ENCODE results near the gene FDCSP. TPM values are rescaled to one million over a fixed set of nuclear protein-coding genes. Genes with fewer than 3 reads are reported as not detected.

FDCSP gene
- total RNA-seq, 4 donors from 2014 or later: not detected

- Histone ChIP-seq H3K27me3 (no peaks in the 10 kb centered on the region), H3K4me3 (no peak overlapping the region), H3K9me3 (no peaks in the 10 kb centered on the region), H3K4me1 (no peaks in the 10 kb centered on the region), H3K27ac (replicated peaks in 1 of 4) (no peak overlapping the region), H3K36me3 (no peaks in the 10 kb centered on the region)
- WGBS: 95% methylated on average over 1 of the region's 1 CpG
- TF ChIP-seq EP300 (IDR thresholded peaks at IDR 0.05): no peak
- TF ChIP-seq POLR2AphosphoS5 (IDR thresholded peaks at IDR 0.05): no peak
- TF ChIP-seq CTCF (IDR thresholded peaks at IDR 0.05): no peak
- TF ChIP-seq POLR2A (IDR thresholded peaks at IDR 0.05; ENCODE audit: low read depth): no peak
- DNase-seq (ENCODE audit: extremely low spot score): no peak
- intact Hi-C loops (cut with DNase I): no loop called here
Measured at GRCh38 chr4:70190579-70190978, 35.3 kb upstream of the FDCSP start.

- H3K27ac ChIP-seq (replicated peaks in 1 of 4): no peak overlapping the region
- intact Hi-C loops (cut with DNase I): no loop called here
- no peak for DNase-seq (ENCODE audit: extremely low spot score)
- TF ChIP-seq CTCF (IDR thresholded peaks at IDR 0.05): no peak
- TF ChIP-seq POLR2A (IDR thresholded peaks at IDR 0.05; ENCODE audit: low read depth): no peak
- TF ChIP-seq POLR2AphosphoS5 (IDR thresholded peaks at IDR 0.05): no peak
- TF ChIP-seq EP300 (IDR thresholded peaks at IDR 0.05): no peak
- H3K27me3 ChIP-seq: no peaks in the 10 kb centered on the region
- H3K4me3 ChIP-seq: no peak overlapping the region
- H3K4me1 ChIP-seq: no peaks in the 10 kb centered on the region
- WGBS: 47% methylated on average over 1 of the region's 1 CpG
- no peaks in the 10 kb centered on the region for H3K36me3 ChIP-seq
- no peaks in the 10 kb centered on the region for H3K9me3 ChIP-seq
Measured at GRCh38 chr4:70191647-70192046, 34.3 kb upstream of the FDCSP start.

DNA sequence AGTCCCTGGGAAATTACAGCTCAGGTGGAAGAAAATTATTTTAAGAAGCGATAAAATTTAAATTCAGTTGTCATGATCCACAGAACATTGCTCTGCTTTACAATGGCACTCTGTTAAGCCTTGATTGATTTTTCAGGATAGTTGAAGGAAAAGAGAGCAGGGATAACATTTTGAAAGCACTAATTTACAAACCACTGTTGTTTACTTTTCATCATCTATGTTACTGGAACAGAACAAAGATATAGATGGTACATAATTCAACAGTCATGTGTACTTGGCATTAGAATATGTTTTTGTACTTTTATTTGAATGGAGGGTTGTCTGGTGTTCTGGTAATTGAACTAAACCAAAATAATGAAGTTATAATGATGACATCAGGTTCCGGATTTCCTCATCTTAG is 33.0 kb upstream of the FDCSP start:
- no peaks in the 10 kb centered on the region for H3K36me3 ChIP-seq
- no peaks in the 10 kb centered on the region for H3K9me3 ChIP-seq
- TF ChIP-seq EP300 (IDR thresholded peaks at IDR 0.05) (no peak), POLR2AphosphoS5 (IDR thresholded peaks at IDR 0.05) (no peak), CTCF (IDR thresholded peaks at IDR 0.05) (no peak), POLR2A (IDR thresholded peaks at IDR 0.05; ENCODE audit: low read depth) (no peak)
- H3K4me3 ChIP-seq: no peak overlapping the region
- 82% methylated on average over 2 of the region's 2 CpGs for WGBS
- no peak overlapping the region for H3K27ac ChIP-seq (replicated peaks in 1 of 4)
- no peaks in the 10 kb centered on the region for H3K27me3 ChIP-seq
- intact Hi-C loops (cut with DNase I): no loop called here
- H3K4me1 ChIP-seq: no peaks in the 10 kb centered on the region
- no peak for DNase-seq (ENCODE audit: extremely low spot score)

DNA sequence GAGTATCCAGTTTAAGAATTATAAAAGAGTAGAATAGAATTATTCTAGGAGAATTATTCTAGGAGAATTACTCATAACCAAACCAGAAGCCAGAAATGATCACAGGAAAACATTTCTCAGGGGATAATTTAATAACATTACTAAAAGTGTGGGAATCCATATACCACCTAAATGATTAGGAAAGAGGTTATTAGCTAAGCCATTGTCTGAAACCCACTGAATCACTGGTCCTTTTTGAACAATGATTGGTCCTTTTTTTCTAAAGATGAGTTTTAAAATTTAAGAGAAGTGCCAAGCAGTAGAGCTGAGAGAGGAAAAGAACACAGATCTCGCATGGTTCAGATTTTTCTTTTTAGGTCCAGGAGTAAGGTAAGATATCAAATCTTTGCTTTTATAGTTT is 30.5 kb upstream of the FDCSP start, which contains the start of gene ODAM:
Gene ODAM, plus strand, starts transcription at position 301 of the 400 bp plus-strand sequence. CDS start 819 bp downstream, outside the sequence.
- H3K4me1 ChIP-seq: no peaks in the 10 kb centered on the region
- WGBS: 89% methylated on average over 1 of the region's 1 CpG
- H3K9me3 ChIP-seq: no peaks in the 10 kb centered on the region
- no peak for TF ChIP-seq POLR2A (IDR thresholded peaks at IDR 0.05; ENCODE audit: low read depth)
- no peak for TF ChIP-seq EP300 (IDR thresholded peaks at IDR 0.05)
- no peak for TF ChIP-seq POLR2AphosphoS5 (IDR thresholded peaks at IDR 0.05)
- TF ChIP-seq CTCF (IDR thresholded peaks at IDR 0.05): no peak
- H3K27ac ChIP-seq (replicated peaks in 1 of 4): no peak within 1 kb of the TSS
- H3K4me3 ChIP-seq: no peak within 1 kb of the TSS
- DNase-seq (ENCODE audit: extremely low spot score): no peak
- no peaks in the 10 kb centered on the region for H3K27me3 ChIP-seq
- intact Hi-C loops (cut with DNase I): no loop called here
- no peaks in the 10 kb centered on the region for H3K36me3 ChIP-seq

DNA sequence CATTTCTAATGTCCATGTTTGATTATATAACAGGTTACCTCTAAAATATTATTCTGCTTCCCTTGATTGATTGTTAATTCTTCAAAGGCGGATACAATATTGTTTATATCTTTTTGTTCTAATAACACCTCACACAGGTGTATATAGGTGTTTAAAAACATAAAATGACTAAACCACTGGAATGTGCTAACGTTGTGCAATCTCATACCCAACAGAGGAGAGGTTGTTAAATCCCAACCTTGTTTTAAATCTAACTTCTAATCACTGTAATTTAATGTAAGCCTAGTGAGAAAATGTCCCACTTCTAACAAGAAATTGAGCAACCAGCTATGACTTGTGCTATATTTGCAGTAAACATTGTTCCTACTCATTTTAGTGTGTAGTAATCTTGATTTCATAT is 29.1 kb upstream of the FDCSP start:
- intact Hi-C loops (cut with DNase I): no loop called here
- no peaks in the 10 kb centered on the region for H3K27me3 ChIP-seq
- H3K27ac ChIP-seq (replicated peaks in 1 of 4): no peak overlapping the region
- H3K36me3 ChIP-seq: no peaks in the 10 kb centered on the region
- H3K4me1 ChIP-seq: no peaks in the 10 kb centered on the region
- WGBS: 77% methylated on average over 2 of the region's 2 CpGs
- TF ChIP-seq POLR2A (IDR thresholded peaks at IDR 0.05; ENCODE audit: low read depth): no peak
- no peak for TF ChIP-seq POLR2AphosphoS5 (IDR thresholded peaks at IDR 0.05)
- no peak for TF ChIP-seq CTCF (IDR thresholded peaks at IDR 0.05)
- no peak for TF ChIP-seq EP300 (IDR thresholded peaks at IDR 0.05)
- no peaks in the 10 kb centered on the region for H3K9me3 ChIP-seq
- no peak for DNase-seq (ENCODE audit: extremely low spot score)
- no peak overlapping the region for H3K4me3 ChIP-seq
